Activated B cell treated with CpG ODN at 0.5 μM for 24 hours (primary cell): ENCODE data around the gene NPM1. TPM values are rescaled to one million over a fixed set of nuclear protein-coding genes. Genes with fewer than 3 reads are reported as not detected.

ENCODE experiments used
- ATAC-seq: fragments of 200-7000 bp; cut with Tn5 transposase; one replicate; pipeline ENCODE4 v1.10.0; 2021; ENCODE audit warnings: low read depth, mild to moderate bottlenecking, moderate library complexity
- CTCF ChIA-PET: fragments of 350-600 bp; sonication (Branson Sonifier 250); formaldehyde crosslinking; loops from one replicate; lab custom pipeline; 2021; ENCODE audit warnings: antibody characterized with exemption; lab: Charles Lee
- POLR2A ChIA-PET: fragments of 350-600 bp; sonication (Branson Sonifier 250); formaldehyde crosslinking; loops from one replicate; lab custom pipeline; 2021; ENCODE audit warnings: antibody characterized with exemption; lab: Charles Lee
- DNase-seq: peaks from one replicate; pipeline ENCODE4 v3.0.0; 2022
- H3K27ac Mint-ChIP-seq: one replicate; pipeline ENCODE4 v1.8.0; 2020; ENCODE audit warnings: mixed read lengths
- H3K27me3 Mint-ChIP-seq: one replicate; pipeline ENCODE4 v1.8.0; 2021; ENCODE audit warnings: mixed read lengths
- H3K36me3 Mint-ChIP-seq: one replicate; pipeline ENCODE4 v1.8.0; 2021; ENCODE audit warnings: low read depth, mixed read lengths
- H3K4me1 Mint-ChIP-seq: one replicate; pipeline ENCODE4 v1.8.0; 2021; ENCODE audit warnings: mixed read lengths
- H3K4me3 Mint-ChIP-seq: one replicate; pipeline ENCODE4 v1.8.0; 2020; ENCODE audit warnings: mild to moderate bottlenecking, mixed read lengths
- H3K9me3 Mint-ChIP-seq: one replicate; pipeline ENCODE4 v1.8.0; 2020; ENCODE audit warnings: mixed read lengths
- intact Hi-C: fragments of 100-400 bp; cut with micrococcal nuclease; formaldehyde crosslinking; loops from one replicate; pipeline ENCODE4 v1.15.1; 2024
- total RNA-seq: library from RNA; stranded (reverse); gene quantifications from 2 replicates; pipeline ENCODE4 v1.2.3, GENCODE V29; 2022
- TF ChIP-seq, protein P1 (sequence below): fragments of 200-600 bp; IDR thresholded peaks from one replicate; pipeline ENCODE4 v1.8.0; 2022; ENCODE audit warnings: antibody characterized with exemption, mild to moderate bottlenecking

Gene NPM1
- total RNA-seq, 1 donor from 2014 or later = 1,505 TPM

DNA sequence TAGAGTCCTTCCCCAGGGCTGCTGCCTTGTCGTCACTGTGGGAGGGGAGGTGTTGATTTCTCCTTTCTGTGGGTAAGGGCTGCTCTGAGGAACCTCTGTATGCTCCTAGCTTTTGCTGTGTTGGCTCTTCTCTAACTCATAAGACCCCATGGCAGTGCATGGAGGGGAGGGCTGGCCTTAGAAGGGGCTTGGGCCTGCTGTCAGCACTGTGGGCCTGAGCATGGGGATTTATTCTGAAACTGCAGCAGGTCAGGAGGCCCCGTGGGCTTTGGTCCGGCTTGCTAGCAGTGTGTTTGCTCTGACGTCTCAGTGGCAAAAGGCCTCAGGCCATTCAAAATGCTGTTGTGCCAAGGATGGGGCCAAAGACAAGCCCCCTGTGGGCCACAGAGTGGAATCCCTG lies 38.6 kb downstream of the NPM1 start:
- ChIA-PET POLR2A (no interaction called here), CTCF (no interaction called here)
- Mint-ChIP-seq H3K9me3 (no peaks in the 10 kb centered on the region), H3K27ac (no peak overlapping the region), H3K4me3 (no peak overlapping the region), H3K27me3 (peaks cover 20% of the 10 kb centered on the region), H3K4me1 (no peaks in the 10 kb centered on the region), H3K36me3 (no peaks in the 10 kb centered on the region)
- no peak for ATAC-seq
- TF ChIP-seq, protein P1, sequence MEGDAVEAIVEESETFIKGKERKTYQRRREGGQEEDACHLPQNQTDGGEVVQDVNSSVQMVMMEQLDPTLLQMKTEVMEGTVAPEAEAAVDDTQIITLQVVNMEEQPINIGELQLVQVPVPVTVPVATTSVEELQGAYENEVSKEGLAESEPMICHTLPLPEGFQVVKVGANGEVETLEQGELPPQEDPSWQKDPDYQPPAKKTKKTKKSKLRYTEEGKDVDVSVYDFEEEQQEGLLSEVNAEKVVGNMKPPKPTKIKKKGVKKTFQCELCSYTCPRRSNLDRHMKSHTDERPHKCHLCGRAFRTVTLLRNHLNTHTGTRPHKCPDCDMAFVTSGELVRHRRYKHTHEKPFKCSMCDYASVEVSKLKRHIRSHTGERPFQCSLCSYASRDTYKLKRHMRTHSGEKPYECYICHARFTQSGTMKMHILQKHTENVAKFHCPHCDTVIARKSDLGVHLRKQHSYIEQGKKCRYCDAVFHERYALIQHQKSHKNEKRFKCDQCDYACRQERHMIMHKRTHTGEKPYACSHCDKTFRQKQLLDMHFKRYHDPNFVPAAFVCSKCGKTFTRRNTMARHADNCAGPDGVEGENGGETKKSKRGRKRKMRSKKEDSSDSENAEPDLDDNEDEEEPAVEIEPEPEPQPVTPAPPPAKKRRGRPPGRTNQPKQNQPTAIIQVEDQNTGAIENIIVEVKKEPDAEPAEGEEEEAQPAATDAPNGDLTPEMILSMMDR = no peak
- DNase-seq = no peak
- intact Hi-C loops = no loop called here

- Mint-ChIP-seq H3K27me3 (peaks cover 17% of the 10 kb centered on the region), H3K36me3 (no peaks in the 10 kb centered on the region), H3K9me3 (no peaks in the 10 kb centered on the region), H3K27ac (no peak overlapping the region), H3K4me3 (no peak overlapping the region), H3K4me1 (no peaks in the 10 kb centered on the region)
- intact Hi-C loops = no loop called here
- no peak for DNase-seq
- ChIA-PET POLR2A (no interaction called here), CTCF (no interaction called here)
- no peak for ATAC-seq
- TF ChIP-seq, protein P1 = no peak
Observed at GRCh38 chr5:171426680-171427079, 39.0 kb downstream of the NPM1 start.

DNA sequence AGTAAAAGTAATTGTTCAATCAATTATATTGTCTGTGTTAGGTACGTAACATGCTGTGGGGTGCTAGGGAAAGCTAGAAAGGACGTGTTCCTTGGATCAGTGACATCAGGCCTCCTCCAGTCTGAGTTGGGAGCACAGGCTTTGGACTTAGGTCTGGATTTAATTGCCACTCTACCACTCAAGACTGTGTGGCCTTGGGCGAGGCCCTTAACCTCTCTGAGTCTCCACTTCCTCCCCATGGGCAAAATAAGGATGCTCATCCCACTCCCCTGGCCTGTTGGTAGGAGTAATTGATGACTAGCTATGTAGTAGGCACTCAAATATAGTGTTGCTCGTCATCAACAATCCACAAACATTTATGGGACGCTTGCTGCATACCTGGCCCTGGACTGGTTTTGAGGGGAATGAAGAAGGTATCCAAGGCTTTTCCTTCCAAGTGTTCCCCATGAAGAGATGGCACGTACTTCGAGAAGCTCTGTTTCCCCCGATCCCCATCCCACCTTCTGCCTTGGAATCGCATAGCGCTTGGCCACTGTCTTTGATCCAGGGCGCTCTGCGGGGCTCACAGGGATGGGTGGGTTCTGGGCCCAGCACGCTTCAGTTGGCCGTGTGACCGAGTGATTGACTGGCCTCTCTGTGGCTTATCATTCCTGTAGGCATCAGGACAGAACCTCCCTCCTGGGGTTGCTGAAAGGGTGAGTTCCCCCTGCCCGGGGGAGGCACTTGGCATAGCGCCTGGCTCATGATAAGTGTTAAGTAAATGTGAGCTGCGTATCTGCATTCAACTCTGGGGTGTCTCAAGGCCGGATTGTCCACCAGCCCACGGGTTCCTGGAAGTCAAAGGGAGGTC lies 39.9 kb downstream of the NPM1 start:
- CTCF ChIA-PET = no interaction called here
- Mint-ChIP-seq H3K27me3 (peaks cover 12% of the 10 kb centered on the region), H3K4me3 (no peak overlapping the region), H3K4me1 (no peaks in the 10 kb centered on the region), H3K9me3 (no peaks in the 10 kb centered on the region), H3K36me3 (no peaks in the 10 kb centered on the region), H3K27ac (no peak overlapping the region)
- no peak for ATAC-seq
- intact Hi-C loops = no loop called here
- no peak for DNase-seq
- POLR2A ChIA-PET = no interaction called here
- TF ChIP-seq, protein P1 = no peak

DNA sequence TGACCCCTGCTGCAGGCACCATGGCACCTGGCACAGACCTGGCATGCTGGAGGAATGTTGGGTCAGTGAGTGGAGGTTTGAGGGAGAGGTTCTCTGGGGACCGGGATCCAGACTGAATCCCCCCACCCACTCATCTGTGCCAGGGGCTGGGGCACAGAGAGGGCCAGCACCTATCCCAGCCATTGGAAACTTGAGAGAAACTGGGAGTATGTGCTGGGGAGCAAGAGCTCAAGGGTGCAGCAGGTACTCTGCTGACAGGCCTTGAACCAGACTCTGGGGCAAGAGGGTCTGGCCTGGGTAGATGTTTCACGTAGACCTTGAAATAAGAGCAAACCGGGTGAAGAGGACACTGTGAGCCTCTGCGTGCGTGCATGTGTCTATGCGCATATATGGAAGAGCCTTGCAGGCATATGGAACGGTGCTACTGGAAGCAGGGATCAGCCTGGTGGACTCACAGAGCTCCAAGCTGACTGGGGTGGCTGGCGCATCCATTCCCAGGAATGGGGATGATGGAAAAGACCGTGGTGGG lies 40.6 kb downstream of the NPM1 start:
- ChIA-PET POLR2A (no interaction called here), CTCF (no interaction called here)
- H3K36me3 Mint-ChIP-seq = no peaks in the 10 kb centered on the region
- no peaks in the 10 kb centered on the region for H3K9me3 Mint-ChIP-seq
- intact Hi-C loops = no loop called here
- no peak overlapping the region for H3K27ac Mint-ChIP-seq
- no peaks in the 10 kb centered on the region for H3K4me1 Mint-ChIP-seq
- no peak overlapping the region for H3K4me3 Mint-ChIP-seq
- TF ChIP-seq, protein P1 = no peak
- ATAC-seq (no peak), DNase-seq (no peak)
- peaks cover 7% of the 10 kb centered on the region for H3K27me3 Mint-ChIP-seq

DNA sequence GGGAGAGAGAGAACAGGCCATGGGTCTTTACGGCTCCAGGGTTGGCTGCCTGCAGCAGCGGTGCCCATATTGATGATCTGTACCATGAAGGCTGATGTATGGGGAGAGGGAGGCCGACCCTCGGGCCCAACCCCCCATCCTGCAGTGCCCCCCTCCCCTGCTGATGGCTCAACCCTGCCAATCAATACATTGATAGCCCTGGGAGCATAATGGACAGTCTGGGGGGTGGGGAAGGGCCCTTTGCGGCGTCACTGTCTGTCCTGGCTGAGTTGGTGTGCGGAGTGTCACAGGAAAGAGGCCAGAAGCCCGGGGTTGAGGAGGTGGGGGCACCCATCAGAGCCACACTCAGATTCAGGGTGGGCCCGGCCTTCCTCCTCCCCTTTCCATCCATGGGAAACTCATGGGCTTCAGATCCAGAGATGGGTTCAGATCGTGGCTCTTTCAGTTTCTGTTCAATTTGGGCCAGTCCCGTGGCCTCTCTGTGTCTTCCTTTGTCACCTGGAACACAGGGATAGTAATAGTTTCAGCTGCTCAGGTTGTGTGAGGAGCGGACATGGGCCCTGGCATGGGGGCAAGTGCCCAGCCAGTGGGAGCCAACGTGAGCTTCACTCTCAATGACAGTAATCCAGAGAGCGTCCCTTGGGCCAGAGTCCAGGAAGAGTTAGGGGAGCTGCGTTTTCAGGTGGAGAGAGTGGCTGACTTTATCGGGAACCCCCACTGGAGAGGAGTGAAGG lies 41.3 kb downstream of the NPM1 start:
- POLR2A ChIA-PET = no interaction called here
- Mint-ChIP-seq H3K27me3 (peaks cover 7% of the 10 kb centered on the region), H3K36me3 (no peaks in the 10 kb centered on the region), H3K4me1 (no peaks in the 10 kb centered on the region), H3K9me3 (no peaks in the 10 kb centered on the region), H3K27ac (no peak overlapping the region), H3K4me3 (no peak overlapping the region)
- TF ChIP-seq, protein P1 = no peak
- intact Hi-C loops = no loop called here
- no peak for ATAC-seq
- DNase-seq = no peak
- CTCF ChIA-PET = no interaction called here
